Adrenal gland (tissue), 5 donors: ENCODE results near the gene MAP3K12.

Source experiments
- POLR2A ChIP-seq, 2 donors: fragments of 450-650 bp; IDR thresholded peaks; one replicate each; pipeline ENCODE4 v1.6.1; 2017; ENCODE audit warnings: antibody characterized with exemption in 2 of 2, mild to moderate bottlenecking in 2 of 2, moderate library complexity in 1 of 2
- TF ChIP-seq, protein P1 (sequence below), 6 experiments: fragments of 450-650 bp in 4 of 6; fragments of 200-600 bp in 2 of 6; sonication (generic) in 1 of 6; IDR thresholded peaks; 1 replicate in 5 of 6; 2 replicates in 1 of 6; pipeline versions ENCODE4 v1.5.1 to v1.8.0; 2016 to 2021; ENCODE audit warnings: antibody characterized with exemption in 6 of 6, mild to moderate bottlenecking in 2 of 6, moderate library complexity in 1 of 6
- donor health status: DM: no; HTN: no; CAD: no.

DNA sequence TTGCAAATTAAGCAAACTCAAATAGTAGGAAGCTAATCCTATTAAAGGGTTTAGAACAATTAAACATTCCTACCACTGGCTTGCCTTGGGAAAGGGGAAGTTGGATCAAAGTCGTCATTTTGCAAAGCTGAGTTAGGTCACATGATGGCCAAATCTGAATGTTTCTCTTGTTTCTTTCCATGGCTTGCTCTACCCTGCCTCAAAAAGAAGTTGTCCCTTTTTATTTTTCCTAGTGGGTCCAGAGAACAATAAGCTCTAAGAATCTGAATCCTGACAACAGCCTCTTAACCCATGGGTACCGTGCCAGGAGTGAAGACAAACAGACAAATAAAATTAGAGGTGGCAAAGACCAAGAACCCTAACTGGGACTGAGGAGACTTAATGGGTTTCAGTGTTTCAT lies 34.2 kb upstream of the MAP3K12 start:
- TF ChIP-seq, protein P1, sequence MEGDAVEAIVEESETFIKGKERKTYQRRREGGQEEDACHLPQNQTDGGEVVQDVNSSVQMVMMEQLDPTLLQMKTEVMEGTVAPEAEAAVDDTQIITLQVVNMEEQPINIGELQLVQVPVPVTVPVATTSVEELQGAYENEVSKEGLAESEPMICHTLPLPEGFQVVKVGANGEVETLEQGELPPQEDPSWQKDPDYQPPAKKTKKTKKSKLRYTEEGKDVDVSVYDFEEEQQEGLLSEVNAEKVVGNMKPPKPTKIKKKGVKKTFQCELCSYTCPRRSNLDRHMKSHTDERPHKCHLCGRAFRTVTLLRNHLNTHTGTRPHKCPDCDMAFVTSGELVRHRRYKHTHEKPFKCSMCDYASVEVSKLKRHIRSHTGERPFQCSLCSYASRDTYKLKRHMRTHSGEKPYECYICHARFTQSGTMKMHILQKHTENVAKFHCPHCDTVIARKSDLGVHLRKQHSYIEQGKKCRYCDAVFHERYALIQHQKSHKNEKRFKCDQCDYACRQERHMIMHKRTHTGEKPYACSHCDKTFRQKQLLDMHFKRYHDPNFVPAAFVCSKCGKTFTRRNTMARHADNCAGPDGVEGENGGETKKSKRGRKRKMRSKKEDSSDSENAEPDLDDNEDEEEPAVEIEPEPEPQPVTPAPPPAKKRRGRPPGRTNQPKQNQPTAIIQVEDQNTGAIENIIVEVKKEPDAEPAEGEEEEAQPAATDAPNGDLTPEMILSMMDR (IDR thresholded peaks at IDR 0.05) = no peak
- no peak for TF ChIP-seq POLR2A (IDR thresholded peaks at IDR 0.05)
